DMS79 treated with DMSO at 0.1 percent for 48 hours (cell line): ENCODE results near the gene CNIH1.
"Not testable (repeated sequence)": the region's sequence is repeated elsewhere in the genome, so short reads cannot be mapped to it uniquely, and the experiment has no call there.

Experiments
- DNase-seq: peaks from one replicate; lab custom pipeline; 2025; lab: John Stamatoyannopoulos, UW

Gene CNIH1

DNA sequence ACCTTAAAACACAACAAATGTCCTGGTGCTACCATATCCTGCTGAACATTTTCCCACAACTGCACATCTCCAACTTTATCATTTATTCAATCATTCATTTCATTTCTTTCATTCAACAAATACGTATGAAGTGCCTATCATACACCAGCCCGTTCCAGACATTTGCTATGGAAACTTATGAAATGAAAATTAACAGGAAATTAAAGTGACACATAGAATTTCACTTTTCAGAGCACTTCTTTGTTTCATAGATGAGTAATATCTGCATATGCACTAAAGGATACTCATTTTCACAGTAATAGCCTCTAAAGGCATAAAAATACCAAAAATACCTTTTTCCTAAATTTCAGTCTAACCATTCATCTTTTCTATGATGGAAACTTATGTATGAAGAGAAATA lies 12.6 kb downstream of the CNIH1 start:
- no peak for DNase-seq

- no peak for DNase-seq
These were observed 13.3 kb downstream of the CNIH1 start for GRCh38 chr14:54427871-54428270.

- DNase-seq, result no peak
These were observed 15.5 kb downstream of the CNIH1 start for GRCh38 chr14:54425537-54426274.

DNA sequence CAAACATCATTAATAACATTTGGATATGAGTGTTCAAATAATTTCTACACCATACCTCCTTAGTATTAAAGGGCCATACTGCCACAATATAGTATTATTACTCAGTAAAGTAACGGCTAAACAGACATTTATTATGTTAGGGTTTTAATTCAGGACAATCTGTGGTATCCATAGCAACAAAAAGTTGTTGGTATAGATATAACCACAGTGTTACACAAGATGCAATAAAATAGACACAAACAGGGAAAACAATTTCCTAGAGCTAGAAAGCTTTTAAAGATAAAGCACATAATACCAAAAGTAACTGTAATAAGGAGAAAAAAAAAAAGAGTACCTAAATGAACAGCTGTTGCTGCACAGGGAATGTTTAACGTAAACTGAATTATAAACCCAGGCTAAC lies 16.1 kb downstream of the CNIH1 start:
- DNase-seq, result no peak

- no peak for DNase-seq
These were observed 16.7 kb downstream of the CNIH1 start for GRCh38 chr14:54424479-54424901.

- no peak for DNase-seq
These were observed 17.2 kb downstream of the CNIH1 start for GRCh38 chr14:54423991-54424390.

DNA sequence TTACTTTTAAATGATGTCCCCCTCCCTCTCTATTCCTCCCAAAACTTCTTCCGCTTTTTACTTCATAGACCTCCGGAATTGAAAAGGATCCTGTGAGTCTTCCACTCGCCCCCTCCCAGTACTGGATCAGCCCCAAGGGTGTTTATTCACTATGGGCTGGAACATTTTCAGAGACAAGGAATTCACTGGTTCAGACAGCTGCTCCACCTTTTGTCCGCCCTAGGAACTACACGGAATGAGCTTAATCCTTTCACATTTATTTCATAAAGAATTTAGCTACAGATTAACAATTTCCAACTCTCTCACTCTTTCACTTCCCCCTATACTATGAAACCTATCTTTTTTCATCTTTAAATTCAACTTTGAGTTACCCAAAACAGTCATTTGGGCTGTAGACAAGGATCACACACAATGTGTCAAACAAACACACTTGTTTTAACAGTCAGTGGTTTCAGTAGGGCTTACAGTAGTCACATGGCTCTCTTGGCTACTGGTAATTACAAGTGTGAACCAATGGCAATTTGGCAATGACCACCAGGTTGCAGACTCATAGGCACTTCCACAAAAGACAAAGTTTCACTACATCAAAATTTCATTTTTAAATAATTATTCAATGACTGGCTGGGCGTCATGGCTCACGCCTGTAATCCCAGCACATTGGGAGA lies 20.6 kb downstream of the CNIH1 start:
- no peak for DNase-seq

- no peak for DNase-seq
These were observed 29.8 kb downstream of the CNIH1 start for GRCh38 chr14:54411371-54411770.

DNA sequence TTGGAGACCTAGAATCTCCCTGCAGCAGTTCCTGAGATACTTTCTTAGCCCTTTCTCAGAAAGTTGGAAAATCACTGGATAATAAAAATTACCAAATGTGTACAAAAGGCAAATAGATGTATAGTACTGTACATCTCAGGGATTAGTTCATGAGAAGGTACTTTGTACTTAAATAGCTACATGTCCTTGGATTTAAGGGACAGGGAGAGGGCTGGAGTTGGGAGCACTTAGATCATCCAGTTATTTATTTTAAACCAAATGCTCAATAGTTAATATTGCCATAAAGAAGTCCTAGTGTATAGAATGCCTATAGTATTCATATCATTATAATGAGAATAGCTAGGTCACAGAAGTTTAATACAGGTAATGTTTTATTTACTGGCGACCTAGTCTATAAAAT lies 31.0 kb downstream of the CNIH1 start:
- no peak for DNase-seq

- not testable (repeated sequence) for DNase-seq
These were observed 37.7 kb downstream of the CNIH1 start for GRCh38 chr14:54403401-54404005.

GRCh38 chr14:54399560-54399959 lies 41.6 kb downstream of the CNIH1 start:
- no peak for DNase-seq

- DNase-seq, result peak; percentile 98
These were observed 44.5 kb downstream of the CNIH1 start, which contains the start of gene CDKN3 for GRCh38 chr14:54396493-54397335. TSS of gene CDKN3 (plus strand) at chr14:54397007. CDS start at chr14:54397069, 62 bp downstream.

DNA sequence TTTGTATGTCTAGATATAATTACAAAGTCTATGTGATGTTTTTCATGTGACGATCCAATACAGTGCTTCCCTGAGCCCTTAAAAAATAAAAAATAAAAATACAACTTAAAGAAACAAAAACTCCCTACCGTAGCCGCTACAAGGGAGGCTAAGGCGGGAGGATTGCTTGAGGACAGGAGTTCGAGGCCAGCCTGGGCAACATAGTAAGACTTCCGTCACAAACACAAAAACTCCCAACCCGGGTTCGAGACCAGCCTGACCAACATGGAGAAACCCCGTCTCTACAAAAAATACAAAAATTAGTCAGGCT lies 45.0 kb downstream of the CNIH1 start:
- no peak for DNase-seq

DNA sequence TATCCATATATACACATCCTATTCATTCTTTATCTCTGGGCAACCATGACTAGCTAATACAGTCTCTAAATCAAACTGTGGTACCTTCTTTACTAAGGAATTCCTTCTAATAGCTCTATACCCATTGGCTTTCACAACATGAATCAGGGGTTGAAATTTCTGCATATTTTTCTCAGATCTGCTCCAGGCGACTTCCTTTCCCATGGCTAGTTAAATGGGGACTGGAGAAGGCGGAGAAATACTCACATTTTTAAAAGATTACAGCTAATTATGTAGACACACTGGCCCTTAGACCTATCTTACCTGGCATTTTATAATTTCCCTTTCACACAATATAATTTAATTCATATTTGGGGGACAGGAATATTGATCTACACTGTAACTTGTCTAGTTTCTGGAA lies 45.5 kb downstream of the CNIH1 start:
- no peak for DNase-seq

GRCh38 chr14:54395284-54395683 lies 45.9 kb downstream of the CNIH1 start:
- DNase-seq, result no peak

DNA sequence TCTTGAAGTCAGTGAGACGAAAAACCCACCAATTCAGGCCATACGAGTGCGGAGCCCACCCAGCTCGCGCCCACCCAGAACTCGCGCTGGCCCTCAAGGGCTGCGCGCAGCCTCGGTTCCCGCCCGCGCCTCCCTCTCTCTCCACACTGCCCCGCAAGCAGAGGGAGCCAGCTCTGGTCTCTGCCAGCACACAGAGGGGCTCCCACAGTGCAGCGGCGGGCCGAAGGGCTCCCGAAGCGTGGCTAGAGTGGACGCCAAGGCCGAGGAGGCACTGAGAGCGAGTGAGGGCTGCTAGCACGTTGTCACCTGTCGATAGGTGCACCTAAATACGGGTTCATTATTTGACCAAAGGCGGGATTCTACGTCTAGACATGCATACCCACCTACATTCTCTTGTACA lies 46.6 kb downstream of the CNIH1 start:
- no peak for DNase-seq

DNA sequence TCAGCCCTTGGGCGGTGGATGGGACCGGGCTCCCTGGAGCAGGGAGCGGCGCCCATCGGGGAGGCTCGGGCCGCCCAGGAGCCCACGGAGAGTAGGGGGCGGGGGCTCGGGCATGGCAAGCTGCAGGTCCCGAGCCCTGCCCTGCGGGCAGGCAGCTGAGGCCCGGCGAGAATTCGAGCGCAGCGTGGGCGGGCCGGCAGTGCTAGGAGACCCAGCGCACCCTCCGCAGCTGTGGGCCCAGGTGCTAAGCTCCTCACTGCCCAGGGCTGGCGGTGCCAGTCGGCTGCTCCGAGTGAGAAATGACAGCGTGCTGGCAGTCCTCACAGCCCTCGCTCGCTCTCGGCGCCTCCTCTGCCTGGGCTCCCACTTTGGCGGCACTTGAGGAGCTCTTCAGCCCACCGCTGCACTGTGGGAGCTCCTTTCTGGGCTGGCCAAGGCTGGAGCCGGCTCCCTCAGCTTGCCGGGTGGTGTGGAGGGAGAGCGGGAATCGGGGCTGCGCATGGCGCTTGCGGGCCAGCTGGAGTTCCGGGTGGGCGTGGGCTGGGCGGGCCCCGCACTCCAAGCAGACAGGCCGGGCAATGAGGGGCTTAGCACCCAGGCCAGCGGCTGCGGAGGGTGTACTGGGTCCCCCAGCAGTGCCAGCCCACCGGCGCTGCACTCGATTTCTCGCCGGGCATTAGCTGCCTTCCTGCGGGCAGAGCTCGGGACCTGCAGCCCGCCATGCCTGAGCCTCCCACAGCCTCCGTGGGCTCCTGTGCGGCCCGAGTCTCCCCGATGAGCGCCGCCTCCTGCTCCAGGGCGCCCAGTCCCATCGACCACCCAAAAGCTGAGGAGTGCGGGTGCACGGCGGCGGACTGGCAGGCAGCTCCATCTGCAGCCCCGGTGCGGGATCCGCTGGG lies 47.9 kb downstream of the CNIH1 start:
- DNase-seq, result not testable (repeated sequence)

DNA sequence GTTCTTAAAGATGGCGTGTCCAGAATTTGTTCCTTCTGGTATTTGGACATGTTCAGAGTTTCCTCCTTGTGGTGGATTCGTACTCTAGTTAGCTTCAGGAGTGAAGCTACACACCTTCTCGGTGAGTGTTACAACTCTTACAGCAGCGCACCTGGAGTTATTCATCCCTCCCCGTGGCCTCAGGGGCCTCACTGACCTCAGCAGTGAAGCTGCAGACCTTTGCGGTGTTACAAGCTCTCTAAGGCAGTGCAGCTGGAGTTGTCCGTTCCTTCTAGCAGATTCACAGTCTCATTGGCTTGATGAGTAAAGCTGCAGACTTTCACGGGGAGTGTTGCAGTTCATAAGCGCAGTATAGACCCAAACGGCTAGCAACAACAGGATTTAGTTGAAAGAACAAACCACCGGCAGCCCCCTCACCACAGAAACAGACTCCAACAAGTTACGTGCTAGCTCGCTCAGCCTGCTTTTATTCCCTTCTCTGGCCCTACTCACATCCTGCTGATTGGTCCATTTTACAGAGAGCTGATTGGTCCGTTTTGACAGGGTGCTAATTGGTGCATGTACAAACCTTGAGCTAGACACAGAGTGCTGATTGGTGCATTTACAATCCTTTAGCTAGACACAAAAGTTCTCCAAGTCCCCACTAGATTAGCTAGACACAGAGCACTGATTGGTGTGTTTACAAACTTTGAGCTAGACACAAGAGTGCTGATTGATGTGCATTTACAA lies 48.9 kb downstream of the CNIH1 start:
- no peak for DNase-seq

GRCh38 chr14:54387328-54387727 lies 53.8 kb downstream of the CNIH1 start:
- no peak for DNase-seq

- no peak for DNase-seq
These were observed 55.6 kb downstream of the CNIH1 start for GRCh38 chr14:54385556-54385955.

DNA sequence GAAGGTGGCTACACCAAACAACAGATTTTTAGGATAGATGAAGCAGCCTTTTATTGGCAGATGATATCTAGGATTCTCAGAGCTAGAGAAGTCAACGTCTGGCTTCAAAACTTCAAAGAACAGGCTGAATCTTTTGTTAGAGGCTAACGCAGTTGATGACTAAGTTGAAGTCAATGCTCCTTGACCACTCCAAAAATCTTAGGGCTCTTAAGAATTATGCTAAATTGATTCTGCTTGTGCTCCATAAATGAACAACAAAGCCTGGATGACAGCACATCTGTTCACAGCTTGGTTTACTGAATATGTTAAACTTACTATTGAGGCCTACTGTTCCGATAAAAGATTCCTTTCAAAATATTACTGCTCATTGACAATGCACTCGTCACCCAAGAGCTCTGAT lies 57.3 kb downstream of the CNIH1 start:
- DNase-seq, result peak; percentile 95
